ENCODE data around the gene TSPAN7. TPM values are rescaled to one million over a fixed set of nuclear protein-coding genes. Genes with fewer than 3 reads are reported as not detected.

Gene TSPAN7
- total RNA-seq, 1 experiment from 2014 or later: not detected

GRCh38 chrX:38682095-38682494, 120.8 kb downstream of the TSPAN7 start:
- no peak for DNase-seq (ENCODE audit: low spot score)

- no peak for DNase-seq (ENCODE audit: low spot score)
Measured at GRCh38 chrX:38692961-38693360, 131.6 kb downstream of the TSPAN7 start.

- no peak for DNase-seq (ENCODE audit: low spot score)
Measured at GRCh38 chrX:38694394-38694793, 133.1 kb downstream of the TSPAN7 start.

GRCh38 chrX:38697461-38697860, 136.1 kb downstream of the TSPAN7 start:
- DNase-seq (ENCODE audit: low spot score): no peak

- DNase-seq (ENCODE audit: low spot score): no peak
Measured at GRCh38 chrX:38699121-38699520, 137.8 kb downstream of the TSPAN7 start.

- DNase-seq (ENCODE audit: low spot score): no peak
Measured at GRCh38 chrX:38699696-38700095, 138.4 kb downstream of the TSPAN7 start.

GRCh38 chrX:38701073-38701472, 139.7 kb downstream of the TSPAN7 start:
- no peak for DNase-seq (ENCODE audit: low spot score)

- DNase-seq (ENCODE audit: low spot score): no peak
Measured at GRCh38 chrX:38704146-38704882, 143.0 kb downstream of the TSPAN7 start.

GRCh38 chrX:38717871-38718270, 156.5 kb downstream of the TSPAN7 start:
- DNase-seq (ENCODE audit: low spot score): peak; percentile 2

GRCh38 chrX:38718311-38718710, 157.0 kb downstream of the TSPAN7 start:
- DNase-seq (ENCODE audit: low spot score): no peak

- no peak for DNase-seq (ENCODE audit: low spot score)
Measured at GRCh38 chrX:38726612-38727011, 165.3 kb downstream of the TSPAN7 start.

GRCh38 chrX:38727668-38728067, 166.3 kb downstream of the TSPAN7 start:
- no peak for DNase-seq (ENCODE audit: low spot score)

GRCh38 chrX:38732866-38733265, 171.5 kb downstream of the TSPAN7 start:
- no peak for DNase-seq (ENCODE audit: low spot score)

Other genes with a start within 250 kb of the TSPAN7 start
- gene RPGR, start 234.0 kb upstream of the TSPAN7 start, total RNA-seq (2014; rRNA removed; shearing (Covaris generic)): 3.7 and 5.3 TPM in 2 replicates
- gene OTC, start 208.9 kb upstream of the TSPAN7 start, total RNA-seq (2014; rRNA removed; shearing (Covaris generic)): not detected in 2 replicates
- 6.6 and 9.5 TPM in 2 replicates for gene MID1IP1, start 239.9 kb downstream of the TSPAN7 start, total RNA-seq (2014; rRNA removed; shearing (Covaris generic))